Measurements from ENCODE around the gene C19orf85. TPM values are rescaled to one million over a fixed set of nuclear protein-coding genes. Genes with fewer than 3 reads are reported as not detected.

The C19orf85 gene
- total and polyA plus RNA-seq, 2 experiments from 2014 or later, result not detected

DNA sequence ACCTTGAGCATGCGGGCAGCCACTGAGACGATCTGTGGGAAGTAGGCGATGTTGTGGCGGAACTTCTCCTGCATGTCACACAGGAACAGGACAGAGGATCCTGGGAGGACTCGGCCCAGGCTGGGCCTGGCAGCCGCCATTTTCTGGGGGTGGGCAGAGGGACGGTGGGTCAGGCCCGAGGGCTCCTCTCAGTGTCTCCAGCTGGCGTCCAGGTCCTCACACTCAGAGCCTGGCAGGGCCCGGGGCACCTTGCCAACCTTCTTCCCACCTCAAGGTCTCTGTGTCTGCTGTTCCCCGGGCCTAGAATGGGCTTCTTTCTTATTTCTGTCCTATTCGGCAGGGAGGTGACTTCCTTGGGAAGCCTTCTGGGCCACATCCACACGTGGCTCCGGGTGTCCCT, 8.2 kb downstream of the C19orf85 start:
- H3K9me2 ChIP-seq (ENCODE audit: insufficient read depth), result no peaks in the 10 kb centered on the region
- H3K27me3 ChIP-seq (replicated peaks; ENCODE audit: insufficient read depth), result peaks cover 12% of the 10 kb centered on the region
- H3K27ac ChIP-seq, result no peak overlapping the region
- 85 to 88% methylated on average over 13 to 14 of the region's 14 CpGs for WGBS, 2 experiments (ENCODE audit: low coverage in 1 of 2, low lambda C conversion rate in 2 of 2, missing lambda C conversion rate in 2 of 2)
- H2AFZ ChIP-seq, result no peak overlapping the region
- H3K4me1 ChIP-seq (ENCODE audit: insufficient read depth), result peaks cover 8% of the 10 kb centered on the region; the same call in 1 of the 2 replicates
- in situ Hi-C loops (cut with MboI), result no loop called here
- H3K9me3 ChIP-seq (ENCODE audit: low read depth), result no peaks in the 10 kb centered on the region
- no peaks in the 10 kb centered on the region; the same call in 1 of the 2 replicates for H4K20me1 ChIP-seq (ENCODE audit: insufficient read depth)
- no peak for TF ChIP-seq EZH2 (IDR thresholded peaks at IDR 0.05; ENCODE audit: insufficient read depth, poor library complexity, severe bottlenecking)
- no peak for TF ChIP-seq EZH2phosphoT487 (IDR thresholded peaks at IDR 0.05; ENCODE audit: insufficient read depth, low read depth)
- peaks cover 11% of the 10 kb centered on the region; the same call in 1 of the 2 replicates for H3F3A ChIP-seq (ENCODE audit: insufficient read depth)
- no peak for DNase-seq
- H3K36me3 ChIP-seq (ENCODE audit: low read depth), result no peaks in the 10 kb centered on the region
- H3K4me3 ChIP-seq, result no peak overlapping the region
- no peak overlapping the region for H3K4me2 ChIP-seq (ENCODE audit: unreplicated experiment)
- H3K79me2 ChIP-seq (ENCODE audit: insufficient read depth), result no peaks in the 10 kb centered on the region
- H3K9ac ChIP-seq, result no peak overlapping the region

DNA sequence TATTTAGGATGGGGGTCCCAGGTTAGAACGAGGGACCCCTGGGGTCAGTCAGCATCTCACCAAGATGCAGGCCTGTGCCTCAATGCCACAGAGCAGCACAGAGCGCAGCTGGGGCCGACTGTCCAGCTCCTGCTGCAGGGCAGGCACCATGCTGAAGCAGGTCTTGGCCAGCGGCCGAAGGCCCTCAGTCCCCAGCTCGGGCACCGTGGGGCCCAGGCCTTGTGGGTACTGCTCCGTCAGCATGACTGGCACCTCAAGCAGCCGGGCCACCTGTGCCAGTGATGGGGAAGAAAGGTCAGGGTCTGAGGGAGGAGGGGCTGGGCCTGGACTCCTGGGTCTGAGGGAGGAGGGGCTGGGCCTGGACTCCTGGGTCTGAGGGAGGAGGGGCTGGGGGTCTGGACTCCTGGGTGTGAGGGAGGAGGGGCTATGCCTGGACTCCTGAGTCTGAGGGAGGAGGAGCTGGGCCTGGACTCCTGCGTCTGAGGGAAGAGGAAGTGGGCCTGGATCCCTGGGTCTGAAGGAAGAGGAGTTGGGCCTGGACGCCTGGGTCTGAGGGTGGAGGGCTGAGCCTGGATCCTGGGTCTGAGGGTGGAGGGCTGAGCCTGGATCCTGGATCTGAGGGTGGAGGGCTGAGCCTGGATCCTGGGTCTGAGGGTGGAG, 8.8 kb downstream of the C19orf85 start:
- Histone ChIP-seq H3K9ac (no peak overlapping the region), H4K20me1 (ENCODE audit: insufficient read depth) (no peaks in the 10 kb centered on the region; the same call in 1 of the 2 replicates), H3K27ac (no peak overlapping the region), H3K4me2 (ENCODE audit: unreplicated experiment) (no peak overlapping the region), H3K4me3 (no peak overlapping the region), H3K36me3 (ENCODE audit: low read depth) (no peaks in the 10 kb centered on the region), H3K9me2 (ENCODE audit: insufficient read depth) (no peaks in the 10 kb centered on the region), H3K27me3 (replicated peaks; ENCODE audit: insufficient read depth) (peaks cover 13% of the 10 kb centered on the region), H3K79me2 (ENCODE audit: insufficient read depth) (no peaks in the 10 kb centered on the region), H2AFZ (no peak overlapping the region), H3K9me3 (ENCODE audit: low read depth) (no peaks in the 10 kb centered on the region), H3F3A (ENCODE audit: insufficient read depth) (peaks cover 10% of the 10 kb centered on the region; the same call in 1 of the 2 replicates), H3K4me1 (ENCODE audit: insufficient read depth) (peaks cover 8% of the 10 kb centered on the region; the same call in 1 of the 2 replicates)
- no peak for DNase-seq
- in situ Hi-C loops (cut with MboI), result no loop called here
- 89 to 92% methylated on average over 9 to 11 of the region's 11 CpGs for WGBS, 2 experiments (ENCODE audit: low coverage in 1 of 2, low lambda C conversion rate in 2 of 2, missing lambda C conversion rate in 2 of 2)
- no peak for TF ChIP-seq EZH2 (IDR thresholded peaks at IDR 0.05; ENCODE audit: insufficient read depth, poor library complexity, severe bottlenecking)
- TF ChIP-seq EZH2phosphoT487 (IDR thresholded peaks at IDR 0.05; ENCODE audit: insufficient read depth, low read depth), result no peak

DNA sequence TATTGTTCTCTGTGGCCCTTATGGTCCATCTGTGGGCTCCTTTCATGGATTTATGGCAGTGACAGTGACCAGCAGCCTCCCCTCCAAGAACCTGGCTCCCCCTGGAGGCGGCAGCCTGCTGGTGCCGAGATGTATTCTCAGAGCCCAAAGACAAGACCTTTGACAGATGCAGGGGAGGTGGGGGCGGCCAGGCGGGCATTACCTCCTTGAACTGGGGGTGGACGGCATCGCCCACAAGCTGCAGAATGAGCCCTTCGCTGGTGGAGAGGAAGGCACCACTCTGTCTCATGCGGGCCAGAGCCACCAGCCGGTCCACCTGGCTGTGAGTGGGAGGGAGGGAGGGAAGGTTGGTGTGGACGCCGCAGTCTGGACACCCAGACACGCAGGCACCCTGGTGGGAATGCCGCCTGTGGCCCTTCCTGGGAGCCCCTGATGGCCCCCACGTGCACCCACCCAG, 9.7 kb downstream of the C19orf85 start:
- 53 to 72% methylated on average over 6 to 14 of the region's 14 CpGs for WGBS, 2 experiments (ENCODE audit: low coverage in 1 of 2, low lambda C conversion rate in 2 of 2, missing lambda C conversion rate in 2 of 2)
- H3F3A ChIP-seq (ENCODE audit: insufficient read depth), result peaks cover 2% of the 10 kb centered on the region; the same call in 1 of the 2 replicates
- H3K79me2 ChIP-seq (ENCODE audit: insufficient read depth), result no peaks in the 10 kb centered on the region
- no peak overlapping the region for H3K9ac ChIP-seq
- no peaks in the 10 kb centered on the region for H3K36me3 ChIP-seq (ENCODE audit: low read depth)
- no peak overlapping the region for H3K4me2 ChIP-seq (ENCODE audit: unreplicated experiment)
- DNase-seq, result peak; percentile 70
- H4K20me1 ChIP-seq (ENCODE audit: insufficient read depth), result no peaks in the 10 kb centered on the region; the same call in 1 of the 2 replicates
- no peaks in the 10 kb centered on the region for H3K9me2 ChIP-seq (ENCODE audit: insufficient read depth)
- peaks cover 17% of the 10 kb centered on the region for H3K27me3 ChIP-seq (replicated peaks; ENCODE audit: insufficient read depth)
- in situ Hi-C loops (cut with MboI), result no loop called here
- no peak overlapping the region for H2AFZ ChIP-seq
- H3K27ac ChIP-seq, result no peak overlapping the region
- H3K9me3 ChIP-seq (ENCODE audit: low read depth), result no peaks in the 10 kb centered on the region
- no peak overlapping the region for H3K4me3 ChIP-seq
- H3K4me1 ChIP-seq (ENCODE audit: insufficient read depth), result no peaks in the 10 kb centered on the region
- TF ChIP-seq EZH2phosphoT487 (IDR thresholded peaks at IDR 0.05; ENCODE audit: insufficient read depth, low read depth) (no peak), EZH2 (IDR thresholded peaks at IDR 0.05; ENCODE audit: insufficient read depth, poor library complexity, severe bottlenecking) (no peak)

DNA sequence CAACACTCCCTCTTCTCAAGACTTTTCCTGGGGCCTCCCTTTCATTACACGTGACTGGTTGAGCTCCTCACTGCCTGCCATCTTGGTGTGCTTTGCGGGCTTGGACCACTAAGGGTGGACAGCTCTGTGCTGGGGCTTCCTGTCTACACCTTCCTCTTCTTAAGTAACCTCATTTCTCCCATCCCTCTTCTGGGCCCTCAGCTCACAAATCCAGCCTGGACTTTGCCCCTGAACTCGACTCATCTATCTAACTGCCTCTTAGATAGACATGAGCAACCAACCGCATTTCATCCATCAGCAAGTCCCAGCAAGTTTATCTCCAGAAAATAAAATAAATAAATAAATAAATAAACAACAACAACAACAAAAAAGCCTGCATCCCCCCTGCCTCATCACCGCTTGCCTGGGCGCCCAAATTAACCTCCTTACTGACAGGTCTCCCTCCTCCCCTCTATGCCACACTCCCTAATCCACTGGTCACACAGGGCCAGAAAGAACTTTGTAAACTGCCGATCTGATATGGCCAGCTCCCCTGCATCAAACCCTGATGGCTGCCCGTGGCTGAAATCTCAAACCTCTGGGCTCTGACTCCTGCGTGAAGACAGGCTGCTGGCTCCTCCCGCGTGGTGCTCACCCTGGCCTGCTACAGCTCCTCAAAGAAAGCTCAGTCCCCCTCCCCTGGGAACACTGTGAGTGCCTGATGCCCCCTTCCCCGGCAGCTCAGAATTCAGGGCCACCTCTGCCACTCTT, 10.9 kb downstream of the C19orf85 start:
- H4K20me1 ChIP-seq (ENCODE audit: insufficient read depth), result no peaks in the 10 kb centered on the region; the same call in 1 of the 2 replicates
- no peaks in the 10 kb centered on the region for H3K36me3 ChIP-seq (ENCODE audit: low read depth)
- DNase-seq, result no peak
- no peak overlapping the region for H3K27ac ChIP-seq
- H3K4me1 ChIP-seq (ENCODE audit: insufficient read depth), result no peaks in the 10 kb centered on the region
- no peak overlapping the region for H3K9ac ChIP-seq
- TF ChIP-seq EZH2 (IDR thresholded peaks at IDR 0.05; ENCODE audit: insufficient read depth, poor library complexity, severe bottlenecking) (no peak), EZH2phosphoT487 (IDR thresholded peaks at IDR 0.05; ENCODE audit: insufficient read depth, low read depth) (no peak)
- H3K4me3 ChIP-seq, result no peak overlapping the region
- H2AFZ ChIP-seq, result no peak overlapping the region
- H3K4me2 ChIP-seq (ENCODE audit: unreplicated experiment), result no peak overlapping the region
- H3K9me3 ChIP-seq (ENCODE audit: low read depth), result no peaks in the 10 kb centered on the region
- H3F3A ChIP-seq (ENCODE audit: insufficient read depth), result no peaks in the 10 kb centered on the region
- H3K9me2 ChIP-seq (ENCODE audit: insufficient read depth), result no peaks in the 10 kb centered on the region
- H3K27me3 ChIP-seq (replicated peaks; ENCODE audit: insufficient read depth), result peaks cover 22% of the 10 kb centered on the region
- in situ Hi-C loops (cut with MboI), result no loop called here
- no peaks in the 10 kb centered on the region for H3K79me2 ChIP-seq (ENCODE audit: insufficient read depth)
- 93 to 95% methylated on average over 12 of the region's 12 CpGs for WGBS, 2 experiments (ENCODE audit: low coverage in 1 of 2, low lambda C conversion rate in 2 of 2, missing lambda C conversion rate in 2 of 2)
